GM23338 (cell line): Measurements from ENCODE around the gene KMT2C.

Experiments
- CREB1 ChIP-seq: fragments of 250-450 bp; sonication (Bioruptor Pico); IDR thresholded peaks from 2 replicates; pipeline ENCODE4 v1.5.0; 2020; ENCODE audit warnings: low read depth, mild to moderate bottlenecking, moderate library complexity
- CTCF ChIP-seq, 2 experiments: fragments of 200-600 bp in 1 of 2; sonication (generic) in 1 of 2; conservative IDR thresholded peaks; 2 replicates each; pipeline versions ENCODE4 v1.5.1 to v1.6.1; 2016 to 2017; ENCODE audit warnings: antibody characterized with exemption in 2 of 2, low read depth in 2 of 2, mild to moderate bottlenecking in 2 of 2, moderate library complexity in 1 of 2
- EZH2 ChIP-seq: fragments of 200-600 bp; sonication (generic); IDR thresholded peaks from one replicate; pipeline ENCODE4 v1.8.0; 2017; ENCODE audit warnings: antibody characterized with exemption, mild to moderate bottlenecking, low read depth; ENCODE audit not compliant: unreplicated experiment
- JUNB ChIP-seq: IDR thresholded peaks from one replicate; pipeline ENCODE4 v1.6.1; 2016; ENCODE audit warnings: antibody characterized with exemption; ENCODE audit not compliant: unreplicated experiment
- ZNF114 ChIP-seq: fragments of 250-450 bp; sonication (Bioruptor Pico); IDR thresholded peaks from 2 replicates; pipeline ENCODE4 v1.5.0; 2020; ENCODE audit warnings: mild to moderate bottlenecking, moderate library complexity
- TF ChIP-seq, protein P1 (sequence below): IDR thresholded peaks from one replicate; pipeline ENCODE4 v1.6.1; 2018; ENCODE audit warnings: antibody characterized with exemption; ENCODE audit not compliant: unreplicated experiment

DNA sequence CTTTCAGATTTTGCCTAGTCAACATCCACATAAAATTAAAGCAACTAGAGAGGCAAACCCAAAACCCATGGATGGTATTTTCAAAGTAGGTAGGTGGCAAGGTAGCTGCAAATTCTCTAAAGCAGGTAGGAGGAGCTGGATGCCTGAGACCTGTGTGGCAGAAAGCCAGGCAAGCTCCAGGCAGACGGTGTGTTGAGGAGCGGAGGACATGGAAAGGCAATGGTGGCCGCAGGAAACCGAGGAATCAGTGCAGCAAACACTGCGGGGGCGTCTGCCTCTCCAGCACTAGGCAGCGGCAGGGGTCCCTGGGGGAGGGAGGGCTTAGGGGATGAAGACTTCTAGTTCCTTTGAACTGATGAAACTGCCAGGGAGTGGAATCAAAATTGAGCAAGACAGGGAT, 309.1 kb downstream of the KMT2C start:
- no peak for TF ChIP-seq EZH2
- TF ChIP-seq CTCF (conservative IDR thresholded peaks at IDR 0.05; ENCODE audit: low read depth in 2 of 2): no peak
- TF ChIP-seq, protein P1, sequence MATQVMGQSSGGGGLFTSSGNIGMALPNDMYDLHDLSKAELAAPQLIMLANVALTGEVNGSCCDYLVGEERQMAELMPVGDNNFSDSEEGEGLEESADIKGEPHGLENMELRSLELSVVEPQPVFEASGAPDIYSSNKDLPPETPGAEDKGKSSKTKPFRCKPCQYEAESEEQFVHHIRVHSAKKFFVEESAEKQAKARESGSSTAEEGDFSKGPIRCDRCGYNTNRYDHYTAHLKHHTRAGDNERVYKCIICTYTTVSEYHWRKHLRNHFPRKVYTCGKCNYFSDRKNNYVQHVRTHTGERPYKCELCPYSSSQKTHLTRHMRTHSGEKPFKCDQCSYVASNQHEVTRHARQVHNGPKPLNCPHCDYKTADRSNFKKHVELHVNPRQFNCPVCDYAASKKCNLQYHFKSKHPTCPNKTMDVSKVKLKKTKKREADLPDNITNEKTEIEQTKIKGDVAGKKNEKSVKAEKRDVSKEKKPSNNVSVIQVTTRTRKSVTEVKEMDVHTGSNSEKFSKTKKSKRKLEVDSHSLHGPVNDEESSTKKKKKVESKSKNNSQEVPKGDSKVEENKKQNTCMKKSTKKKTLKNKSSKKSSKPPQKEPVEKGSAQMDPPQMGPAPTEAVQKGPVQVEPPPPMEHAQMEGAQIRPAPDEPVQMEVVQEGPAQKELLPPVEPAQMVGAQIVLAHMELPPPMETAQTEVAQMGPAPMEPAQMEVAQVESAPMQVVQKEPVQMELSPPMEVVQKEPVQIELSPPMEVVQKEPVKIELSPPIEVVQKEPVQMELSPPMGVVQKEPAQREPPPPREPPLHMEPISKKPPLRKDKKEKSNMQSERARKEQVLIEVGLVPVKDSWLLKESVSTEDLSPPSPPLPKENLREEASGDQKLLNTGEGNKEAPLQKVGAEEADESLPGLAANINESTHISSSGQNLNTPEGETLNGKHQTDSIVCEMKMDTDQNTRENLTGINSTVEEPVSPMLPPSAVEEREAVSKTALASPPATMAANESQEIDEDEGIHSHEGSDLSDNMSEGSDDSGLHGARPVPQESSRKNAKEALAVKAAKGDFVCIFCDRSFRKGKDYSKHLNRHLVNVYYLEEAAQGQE: no peak
- no peak for TF ChIP-seq CREB1 (CRISPR knock-in tag)
- TF ChIP-seq JUNB: no peak
- TF ChIP-seq ZNF114: no peak
